HG02938 (cell line): Measurements from ENCODE around the gene OBSCN.

Experiments used
- ATAC-seq: cut with Tn5 transposase; IDR thresholded peaks from one replicate; pipeline ENCODE4 v1.9.1; 2021; ENCODE audit warnings: mild to moderate bottlenecking, moderate library complexity; ENCODE audit not compliant: unreplicated experiment

OBSCN gene

GRCh38 chr1:228364068-228364705 lies 156.3 kb downstream of the OBSCN start:
- ATAC-seq, result no peak

DNA sequence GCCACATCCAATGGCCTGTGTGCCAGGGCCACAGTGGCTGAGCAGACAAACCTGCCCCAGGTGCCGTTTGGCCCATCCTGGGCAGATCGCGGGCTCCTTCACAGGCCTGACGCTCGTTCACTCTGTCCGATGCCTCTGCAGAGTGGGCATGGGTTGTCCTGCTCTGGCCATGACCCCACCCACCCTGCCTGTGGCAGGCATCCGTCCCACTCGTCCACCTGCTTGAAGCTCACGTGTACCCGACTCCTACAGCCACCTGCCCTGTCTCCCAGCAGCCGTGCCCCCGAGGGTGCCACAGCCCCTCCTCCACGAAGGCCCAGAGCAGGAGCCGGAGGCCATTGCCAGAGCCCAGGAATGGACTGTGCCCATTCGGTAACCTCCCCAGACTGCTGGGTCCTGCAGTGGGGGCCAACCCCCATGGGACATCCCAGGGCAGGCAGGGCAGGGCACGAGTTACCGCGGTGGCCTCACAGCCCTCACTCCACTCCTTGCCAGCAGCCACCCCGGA lies 156.9 kb downstream of the OBSCN start:
- ATAC-seq, result no peak

GRCh38 chr1:228365271-228366061 lies 157.6 kb downstream of the OBSCN start:
- ATAC-seq, result no peak

DNA sequence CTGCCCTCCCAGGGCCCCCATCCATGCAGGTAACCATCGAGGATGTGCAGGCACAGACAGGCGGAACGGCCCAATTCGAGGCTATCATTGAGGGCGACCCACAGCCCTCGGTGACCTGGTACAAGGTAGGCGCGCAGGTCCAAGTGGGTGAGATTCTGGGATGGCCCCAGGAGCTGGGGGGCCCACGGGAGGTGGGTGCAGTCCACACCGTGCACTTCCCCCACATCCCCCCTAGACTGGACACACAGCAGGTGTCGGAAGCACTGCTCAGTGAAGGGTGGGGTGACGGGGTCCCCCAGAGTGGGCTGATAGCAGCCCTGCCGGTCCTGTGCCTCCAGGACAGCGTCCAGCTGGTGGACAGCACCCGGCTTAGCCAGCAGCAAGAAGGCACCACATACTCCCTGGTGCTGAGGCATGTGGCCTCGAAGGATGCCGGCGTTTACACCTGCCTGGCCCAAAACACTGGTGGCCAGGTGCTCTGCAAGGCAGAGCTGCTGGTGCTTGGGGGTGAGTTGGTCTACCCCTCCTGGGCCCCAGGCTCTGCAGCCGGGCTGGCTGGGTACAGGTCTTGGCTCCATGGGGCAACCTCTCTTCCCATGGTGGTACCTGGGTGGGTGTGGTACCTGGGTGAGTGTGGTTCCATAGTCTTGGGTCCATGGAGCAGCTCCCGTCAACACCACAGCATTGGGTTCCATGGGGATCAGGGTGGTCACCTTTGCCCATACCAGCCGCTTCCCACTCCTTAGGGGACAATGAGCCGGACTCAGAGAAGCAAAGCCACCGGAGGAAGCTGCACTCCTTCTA lies 158.4 kb downstream of the OBSCN start:
- no peak for ATAC-seq

GRCh38 chr1:228366866-228367741 lies 159.3 kb downstream of the OBSCN start:
- ATAC-seq, result no peak

DNA sequence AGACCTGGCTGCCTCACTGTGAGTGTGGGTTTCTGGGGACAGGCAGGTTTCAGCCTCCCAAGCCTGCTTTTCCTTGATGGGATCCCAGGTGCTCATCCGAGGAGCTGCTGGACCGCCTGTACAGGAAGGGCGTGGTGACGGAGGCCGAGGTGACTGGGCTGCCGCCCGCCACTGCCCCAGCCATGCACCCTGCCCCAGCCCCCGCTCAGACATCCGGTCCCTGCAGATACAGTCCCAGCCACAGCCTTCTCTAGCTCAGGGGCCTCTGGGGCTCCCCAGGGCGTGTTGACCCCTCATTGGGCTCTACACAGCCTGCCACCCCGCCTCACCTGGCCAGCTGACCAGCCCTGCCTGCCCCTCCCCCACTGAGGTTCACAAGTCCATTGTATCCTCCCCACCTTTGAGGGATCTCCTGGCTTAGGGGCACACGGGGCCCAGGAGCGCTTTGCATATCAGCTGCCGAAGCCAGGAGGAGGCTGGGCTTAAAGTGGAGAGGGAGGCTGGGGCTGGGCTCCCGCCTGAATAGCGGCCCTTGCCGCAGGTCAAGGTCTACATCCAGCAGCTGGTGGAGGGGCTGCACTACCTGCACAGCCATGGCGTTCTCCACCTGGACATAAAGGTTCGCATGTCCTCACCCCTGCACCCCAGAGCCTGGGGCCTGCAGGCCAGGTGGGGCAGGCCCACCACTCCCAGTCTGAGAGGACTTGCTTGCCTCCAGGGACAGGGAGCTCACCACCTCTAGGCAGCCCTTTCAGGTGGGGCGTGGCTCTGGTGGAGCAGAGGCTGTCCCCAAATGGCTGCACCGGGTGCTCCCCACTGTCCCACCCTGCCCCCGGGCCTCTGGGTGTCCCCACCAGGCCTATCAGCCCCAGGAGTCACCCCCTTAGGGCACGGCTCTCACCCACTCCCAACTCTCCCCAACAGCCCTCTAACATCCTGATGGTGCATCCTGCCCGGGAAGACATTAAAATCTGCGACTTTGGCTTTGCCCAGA lies 160.3 kb downstream of the OBSCN start:
- no peak for ATAC-seq

- ATAC-seq, result no peak
Observed at GRCh38 chr1:228368801-228369607, 161.2 kb downstream of the OBSCN start.

- no peak for ATAC-seq
Observed at GRCh38 chr1:228369608-228370438, 162.0 kb downstream of the OBSCN start.

- no peak for ATAC-seq
Observed at GRCh38 chr1:228370439-228370940, 162.6 kb downstream of the OBSCN start.

GRCh38 chr1:228370941-228371740 lies 163.3 kb downstream of the OBSCN start:
- no peak for ATAC-seq

- no peak for ATAC-seq
Observed at GRCh38 chr1:228371741-228372182, 163.9 kb downstream of the OBSCN start.

GRCh38 chr1:228372183-228373003 lies 164.5 kb downstream of the OBSCN start:
- ATAC-seq, result no peak

GRCh38 chr1:228373004-228373680 lies 165.3 kb downstream of the OBSCN start:
- no peak for ATAC-seq

DNA sequence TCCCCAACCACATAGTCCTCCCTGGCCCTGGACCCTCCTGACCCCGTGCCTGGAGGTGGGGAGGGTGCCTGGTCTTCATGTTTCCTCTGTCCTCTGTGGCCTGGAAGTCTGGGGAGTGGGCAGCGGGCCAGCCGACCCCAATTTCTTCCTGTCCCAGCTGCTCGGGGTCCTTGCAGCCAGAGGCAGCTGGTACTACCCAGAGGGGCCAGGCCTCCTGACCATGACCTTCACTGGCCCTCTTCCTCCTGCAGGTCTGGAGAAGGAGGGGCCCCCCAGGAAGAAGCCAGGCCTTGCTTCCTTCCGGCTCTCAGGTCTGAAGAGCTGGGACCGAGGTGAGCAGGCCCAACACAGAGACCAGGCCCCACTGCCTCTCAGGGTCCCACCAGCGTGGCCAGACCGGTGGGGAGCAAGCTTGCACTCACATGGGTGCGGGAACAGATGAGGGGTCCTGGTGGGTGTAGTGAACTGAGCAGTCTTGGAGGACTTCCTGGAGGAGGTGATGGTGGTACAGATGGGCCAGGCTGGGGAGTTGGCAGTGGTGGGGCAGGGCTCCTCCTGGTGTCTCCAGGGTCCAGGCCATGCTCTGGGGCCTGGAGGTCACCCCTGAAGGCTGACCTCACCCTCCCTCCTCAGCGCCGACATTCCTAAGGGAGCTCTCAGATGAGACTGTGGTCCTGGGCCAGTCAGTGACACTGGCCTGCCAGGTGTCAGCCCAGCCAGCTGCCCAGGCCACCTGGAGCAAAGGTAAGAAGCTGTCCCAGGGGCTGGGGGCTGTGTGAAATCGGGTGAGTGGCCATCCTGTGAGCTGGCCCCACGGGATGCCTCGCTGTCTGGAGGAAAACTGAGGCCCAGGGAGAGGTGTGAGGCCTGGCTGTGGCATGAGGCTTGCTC lies 166.1 kb downstream of the OBSCN start:
- no peak for ATAC-seq
